ENCODE measurements around the gene TIAM1.

Gene TIAM1

GRCh38 chr21:31133243-31133830 is 210.7 kb downstream of the TIAM1 start:
- Histone ChIP-seq H3K27ac (ENCODE audit: low read depth, low read length) (no peak overlapping the region), H3K9ac (ENCODE audit: low read depth in 1 of 2, low read length in 2 of 2) (no peak overlapping the region), H3K9me3 (ENCODE audit: control insufficient read depth in 1 of 2, low read length in 2 of 2) (no peaks in the 10 kb centered on the region), H3K27me3 (ENCODE audit: control insufficient read depth in 1 of 2, insufficient read depth in 2 of 2, low read length in 2 of 2) (no peaks in the 10 kb centered on the region), H3K36me3 (ENCODE audit: control insufficient read depth in 1 of 2, insufficient read depth in 2 of 2, low read length in 2 of 2) (no peaks in the 10 kb centered on the region), H3K4me1 (ENCODE audit: control insufficient read depth in 1 of 2, insufficient read depth in 2 of 2, low read length in 2 of 2) (peaks cover 0 to 9% of the 10 kb centered on the region in 2 donors), H3K4me3 (ENCODE audit: low read depth in 1 of 2, low read length in 2 of 2) (no peak overlapping the region)

- H3K27ac ChIP-seq (ENCODE audit: low read depth, low read length) = no peak overlapping the region
- H3K9me3 ChIP-seq (ENCODE audit: control insufficient read depth in 1 of 2, low read length in 2 of 2) = no peaks in the 10 kb centered on the region
- no peak overlapping the region for H3K9ac ChIP-seq (ENCODE audit: low read depth in 1 of 2, low read length in 2 of 2)
- no peaks in the 10 kb centered on the region for H3K27me3 ChIP-seq (ENCODE audit: control insufficient read depth in 1 of 2, insufficient read depth in 2 of 2, low read length in 2 of 2)
- H3K4me1 ChIP-seq (ENCODE audit: control insufficient read depth in 1 of 2, insufficient read depth in 2 of 2, low read length in 2 of 2) = peaks cover 0 to 9% of the 10 kb centered on the region in 2 donors
- no peaks in the 10 kb centered on the region for H3K36me3 ChIP-seq (ENCODE audit: control insufficient read depth in 1 of 2, insufficient read depth in 2 of 2, low read length in 2 of 2)
- no peak overlapping the region for H3K4me3 ChIP-seq (ENCODE audit: low read depth in 1 of 2, low read length in 2 of 2)
Observed at GRCh38 chr21:31132574-31133242, 211.4 kb downstream of the TIAM1 start.

GRCh38 chr21:31130821-31131220 is 213.2 kb downstream of the TIAM1 start:
- Histone ChIP-seq H3K27me3 (ENCODE audit: control insufficient read depth in 1 of 2, insufficient read depth in 2 of 2, low read length in 2 of 2) (no peaks in the 10 kb centered on the region), H3K27ac (ENCODE audit: low read depth, low read length) (no peak overlapping the region), H3K4me1 (ENCODE audit: control insufficient read depth in 1 of 2, insufficient read depth in 2 of 2, low read length in 2 of 2) (peaks cover 0 to 9% of the 10 kb centered on the region in 2 donors), H3K9me3 (ENCODE audit: control insufficient read depth in 1 of 2, low read length in 2 of 2) (no peaks in the 10 kb centered on the region), H3K4me3 (ENCODE audit: low read depth in 1 of 2, low read length in 2 of 2) (no peak overlapping the region), H3K9ac (ENCODE audit: low read depth in 1 of 2, low read length in 2 of 2) (no peak overlapping the region), H3K36me3 (ENCODE audit: control insufficient read depth in 1 of 2, insufficient read depth in 2 of 2, low read length in 2 of 2) (no peaks in the 10 kb centered on the region)

GRCh38 chr21:31128234-31128633 is 215.8 kb downstream of the TIAM1 start:
- no peaks in the 10 kb centered on the region for H3K9me3 ChIP-seq (ENCODE audit: control insufficient read depth in 1 of 2, low read length in 2 of 2)
- no peaks in the 10 kb centered on the region for H3K27me3 ChIP-seq (ENCODE audit: control insufficient read depth in 1 of 2, insufficient read depth in 2 of 2, low read length in 2 of 2)
- H3K9ac ChIP-seq (ENCODE audit: low read depth in 1 of 2, low read length in 2 of 2) = no peak overlapping the region
- H3K4me3 ChIP-seq (ENCODE audit: low read depth in 1 of 2, low read length in 2 of 2) = no peak overlapping the region
- H3K36me3 ChIP-seq (ENCODE audit: control insufficient read depth in 1 of 2, insufficient read depth in 2 of 2, low read length in 2 of 2) = no peaks in the 10 kb centered on the region
- H3K27ac ChIP-seq (ENCODE audit: low read depth, low read length) = no peak overlapping the region
- H3K4me1 ChIP-seq (ENCODE audit: control insufficient read depth in 1 of 2, insufficient read depth in 2 of 2, low read length in 2 of 2) = peaks cover 0 to 7% of the 10 kb centered on the region in 2 donors

GRCh38 chr21:31124010-31124409 is 220.1 kb downstream of the TIAM1 start:
- Histone ChIP-seq H3K4me1 (ENCODE audit: control insufficient read depth in 1 of 2, insufficient read depth in 2 of 2, low read length in 2 of 2) (peaks cover 0 to 2% of the 10 kb centered on the region in 2 donors), H3K27me3 (ENCODE audit: control insufficient read depth in 1 of 2, insufficient read depth in 2 of 2, low read length in 2 of 2) (no peaks in the 10 kb centered on the region), H3K9me3 (ENCODE audit: control insufficient read depth in 1 of 2, low read length in 2 of 2) (no peaks in the 10 kb centered on the region), H3K36me3 (ENCODE audit: control insufficient read depth in 1 of 2, insufficient read depth in 2 of 2, low read length in 2 of 2) (no peaks in the 10 kb centered on the region), H3K4me3 (ENCODE audit: low read depth in 1 of 2, low read length in 2 of 2) (no peak overlapping the region), H3K27ac (ENCODE audit: low read depth, low read length) (no peak overlapping the region), H3K9ac (ENCODE audit: low read depth in 1 of 2, low read length in 2 of 2) (no peak overlapping the region)

GRCh38 chr21:31119199-31119598 is 224.9 kb downstream of the TIAM1 start:
- no peaks in the 10 kb centered on the region for H3K27me3 ChIP-seq (ENCODE audit: control insufficient read depth in 1 of 2, insufficient read depth in 2 of 2, low read length in 2 of 2)
- H3K9ac ChIP-seq (ENCODE audit: low read depth in 1 of 2, low read length in 2 of 2) = no peak overlapping the region
- no peak overlapping the region for H3K27ac ChIP-seq (ENCODE audit: low read depth, low read length)
- H3K4me3 ChIP-seq (ENCODE audit: low read depth in 1 of 2, low read length in 2 of 2) = no peak overlapping the region
- H3K9me3 ChIP-seq (ENCODE audit: control insufficient read depth in 1 of 2, low read length in 2 of 2) = no peaks in the 10 kb centered on the region
- no peaks in the 10 kb centered on the region for H3K36me3 ChIP-seq (ENCODE audit: control insufficient read depth in 1 of 2, insufficient read depth in 2 of 2, low read length in 2 of 2)
- peaks cover 0 to 2% of the 10 kb centered on the region in 2 donors for H3K4me1 ChIP-seq (ENCODE audit: control insufficient read depth in 1 of 2, insufficient read depth in 2 of 2, low read length in 2 of 2)

- Histone ChIP-seq H3K27me3 (ENCODE audit: control insufficient read depth in 1 of 2, insufficient read depth in 2 of 2, low read length in 2 of 2) (no peaks in the 10 kb centered on the region), H3K4me1 (ENCODE audit: control insufficient read depth in 1 of 2, insufficient read depth in 2 of 2, low read length in 2 of 2) (no peaks in the 10 kb centered on the region), H3K9me3 (ENCODE audit: control insufficient read depth in 1 of 2, low read length in 2 of 2) (no peaks in the 10 kb centered on the region), H3K9ac (ENCODE audit: low read depth in 1 of 2, low read length in 2 of 2) (no peak overlapping the region), H3K36me3 (ENCODE audit: control insufficient read depth in 1 of 2, insufficient read depth in 2 of 2, low read length in 2 of 2) (no peaks in the 10 kb centered on the region), H3K27ac (ENCODE audit: low read depth, low read length) (no peak overlapping the region), H3K4me3 (ENCODE audit: low read depth in 1 of 2, low read length in 2 of 2) (no peak overlapping the region)
Observed at GRCh38 chr21:31117128-31117916, 226.7 kb downstream of the TIAM1 start.

GRCh38 chr21:31115249-31115648 is 228.8 kb downstream of the TIAM1 start:
- Histone ChIP-seq H3K27ac (ENCODE audit: low read depth, low read length) (no peak overlapping the region), H3K4me3 (ENCODE audit: low read depth in 1 of 2, low read length in 2 of 2) (no peak overlapping the region), H3K9me3 (ENCODE audit: control insufficient read depth in 1 of 2, low read length in 2 of 2) (no peaks in the 10 kb centered on the region), H3K4me1 (ENCODE audit: control insufficient read depth in 1 of 2, insufficient read depth in 2 of 2, low read length in 2 of 2) (no peaks in the 10 kb centered on the region), H3K9ac (ENCODE audit: low read depth in 1 of 2, low read length in 2 of 2) (no peak overlapping the region), H3K27me3 (ENCODE audit: control insufficient read depth in 1 of 2, insufficient read depth in 2 of 2, low read length in 2 of 2) (no peaks in the 10 kb centered on the region), H3K36me3 (ENCODE audit: control insufficient read depth in 1 of 2, insufficient read depth in 2 of 2, low read length in 2 of 2) (no peaks in the 10 kb centered on the region)

- Histone ChIP-seq H3K9ac (ENCODE audit: low read depth in 1 of 2, low read length in 2 of 2) (no peak overlapping the region), H3K9me3 (ENCODE audit: control insufficient read depth in 1 of 2, low read length in 2 of 2) (no peaks in the 10 kb centered on the region), H3K27me3 (ENCODE audit: control insufficient read depth in 1 of 2, insufficient read depth in 2 of 2, low read length in 2 of 2) (no peaks in the 10 kb centered on the region), H3K4me1 (ENCODE audit: control insufficient read depth in 1 of 2, insufficient read depth in 2 of 2, low read length in 2 of 2) (peaks cover 0 to 4% of the 10 kb centered on the region in 2 donors), H3K4me3 (ENCODE audit: low read depth in 1 of 2, low read length in 2 of 2) (no peak overlapping the region), H3K27ac (ENCODE audit: low read depth, low read length) (no peak overlapping the region), H3K36me3 (ENCODE audit: control insufficient read depth in 1 of 2, insufficient read depth in 2 of 2, low read length in 2 of 2) (no peaks in the 10 kb centered on the region)
Observed at GRCh38 chr21:31111093-31111492, 233.0 kb downstream of the TIAM1 start.

- no peak overlapping the region for H3K9ac ChIP-seq (ENCODE audit: low read depth in 1 of 2, low read length in 2 of 2)
Observed at GRCh38 chr21:31110430-31110829, 233.6 kb downstream of the TIAM1 start.

More at GRCh38 chr21:31110430-31110829, 233.6 kb downstream of the TIAM1 start:
- H3K27ac ChIP-seq (ENCODE audit: low read depth, low read length) = no peak overlapping the region
- H3K36me3 ChIP-seq (ENCODE audit: control insufficient read depth in 1 of 2, insufficient read depth in 2 of 2, low read length in 2 of 2) = no peaks in the 10 kb centered on the region
- no peaks in the 10 kb centered on the region for H3K9me3 ChIP-seq (ENCODE audit: control insufficient read depth in 1 of 2, low read length in 2 of 2)
- H3K4me1 ChIP-seq (ENCODE audit: control insufficient read depth in 1 of 2, insufficient read depth in 2 of 2, low read length in 2 of 2) = peaks cover 0 to 4% of the 10 kb centered on the region in 2 donors
- no peaks in the 10 kb centered on the region for H3K27me3 ChIP-seq (ENCODE audit: control insufficient read depth in 1 of 2, insufficient read depth in 2 of 2, low read length in 2 of 2)
- H3K4me3 ChIP-seq (ENCODE audit: low read depth in 1 of 2, low read length in 2 of 2) = no peak overlapping the region

Data from duodenal mucosa (tissue), 2 donors.